ENCODE data around the gene HAPLN1.

Gene HAPLN1

GRCh38 chr5:83721953-83722901 lies 1.6 kb upstream of the HAPLN1 start (continued):
- TF ChIP-seq ZBTB7A (tag by site-specific recombination; IDR thresholded peaks at IDR 0.05; ENCODE audit: low read depth) = no peak
- TF ChIP-seq MEIS1 (CRISPR knock-in tag; IDR thresholded peaks at IDR 0.05; ENCODE audit: borderline replicate concordance) = no peak
- no peak for TF ChIP-seq ZNF514 (tag by site-specific recombination; IDR thresholded peaks at IDR 0.05)
- TF ChIP-seq SCRT1 (tag by site-specific recombination; IDR thresholded peaks at IDR 0.05; ENCODE audit: borderline replicate concordance) = no peak
- no peak for TF ChIP-seq ZNF548 (tag by site-specific recombination; IDR thresholded peaks at IDR 0.05)
- no peak for TF ChIP-seq ZNF26 (tag by site-specific recombination; IDR thresholded peaks at IDR 0.05)
- TF ChIP-seq ZNF561 (tag by site-specific recombination; IDR thresholded peaks at IDR 0.05; ENCODE audit: borderline replicate concordance) = peak; percentile 18; the same call in 1 of the 2 replicates
- TF ChIP-seq ZNF324 (tag by site-specific recombination; IDR thresholded peaks at IDR 0.05) = no peak
- TF ChIP-seq ZNF785 (tag by site-specific recombination; IDR thresholded peaks at IDR 0.05) = no peak
- TF ChIP-seq ZIC2 (tag by site-specific recombination; IDR thresholded peaks at IDR 0.05) = peak; percentile 32; the same call in 1 of the 2 replicates
- TF ChIP-seq GLIS1 (tag by site-specific recombination; IDR thresholded peaks at IDR 0.05) = peak; percentile 67
- peak; percentile 82; the same call in 1 of the 2 replicates for TF ChIP-seq ZBTB20 (tag by site-specific recombination; IDR thresholded peaks at IDR 0.05)
- TF ChIP-seq ZNF658 (tag by site-specific recombination; IDR thresholded peaks at IDR 0.05) = no peak
- TF ChIP-seq ZFHX2 (tag by site-specific recombination; conservative IDR thresholded peaks at IDR 0.05) = peak; percentile 80
- no peak for TF ChIP-seq ZNF623 (tag by site-specific recombination; IDR thresholded peaks at IDR 0.05)
- TF ChIP-seq ZNF488 (tag by site-specific recombination; IDR thresholded peaks at IDR 0.05) = no peak
- no peak for TF ChIP-seq RBAK (tag by site-specific recombination; IDR thresholded peaks at IDR 0.05)
- no peak for TF ChIP-seq ZNF37A (tag by site-specific recombination; IDR thresholded peaks at IDR 0.05)
- peak; percentile 65 for TF ChIP-seq ZNF654 (tag by site-specific recombination; IDR thresholded peaks at IDR 0.05; ENCODE audit: low read depth)
- peak; percentile 77; the same call in 1 of the 2 replicates for TF ChIP-seq KLF8 (tag by site-specific recombination; IDR thresholded peaks at IDR 0.05)
- peak; percentile 17; the same call in 1 of the 2 replicates for TF ChIP-seq ZNF394 (tag by site-specific recombination; IDR thresholded peaks at IDR 0.05; ENCODE audit: borderline replicate concordance)
- TF ChIP-seq REST (tag by site-specific recombination; IDR thresholded peaks at IDR 0.05) = peak; percentile 35; the same call in 1 of the 2 replicates
- no peak for TF ChIP-seq ZNF23 (tag by site-specific recombination; IDR thresholded peaks at IDR 0.05; ENCODE audit: borderline replicate concordance)
- no peak for TF ChIP-seq ZNF148 (tag by site-specific recombination; IDR thresholded peaks at IDR 0.05; ENCODE audit: borderline replicate concordance)
- TF ChIP-seq ZNF701 (tag by site-specific recombination; IDR thresholded peaks at IDR 0.05) = no peak
- no peak for TF ChIP-seq ZNF433 (tag by site-specific recombination; IDR thresholded peaks at IDR 0.05; ENCODE audit: low read depth)
- no peak for TF ChIP-seq ATF2 (tag by site-specific recombination; IDR thresholded peaks at IDR 0.05; ENCODE audit: low read depth)
- no peak for TF ChIP-seq KLF10 (tag by site-specific recombination; IDR thresholded peaks at IDR 0.05)
- no peak for TF ChIP-seq ZNF423 (tag by site-specific recombination; IDR thresholded peaks at IDR 0.05)
- peak; percentile 40; the same call in 1 of the 2 replicates for TF ChIP-seq SP7 (tag by site-specific recombination; IDR thresholded peaks at IDR 0.05)
- no peak for TF ChIP-seq ZNF571 (tag by site-specific recombination; IDR thresholded peaks at IDR 0.05)

All from HEK293 (cell line).